Omental fat pad (tissue), 4 donors: ENCODE measurements around the gene GRHL1. TPM values are rescaled to one million over a fixed set of nuclear protein-coding genes. Genes with fewer than 3 reads are reported as not detected.

Experiments
- ATAC-seq: fragments of 150-250 bp; one replicate; pipeline ENCODE4 v1.9.1; 2016; ENCODE audit warnings: mild to moderate bottlenecking, moderate library complexity; ENCODE audit not compliant: low FRiP score
- DNase-seq: peaks from one replicate; pipeline ENCODE4 v3.0.0-alpha.2; 2019; ENCODE audit warnings: low spot score
- CTCF ChIP-seq, 3 donors: fragments of 450-650 bp; IDR thresholded peaks; one replicate each; pipeline ENCODE4 v1.5.1; 2016 to 2017; ENCODE audit warnings: antibody characterized with exemption in 3 of 3, mild to moderate bottlenecking in 3 of 3, moderate library complexity in 2 of 3
- total RNA-seq, 4 donors: library from RNA; depleted of rRNA; stranded (reverse); fragments of >200 nt; gene quantifications; one replicate each; pipeline ENCODE4 v1.1.0, GENCODE V29; 2016

The GRHL1 gene
- total RNA-seq, 4 donors from 2014 or later = 0.95 to 15.1 (median 5.1) TPM

DNA sequence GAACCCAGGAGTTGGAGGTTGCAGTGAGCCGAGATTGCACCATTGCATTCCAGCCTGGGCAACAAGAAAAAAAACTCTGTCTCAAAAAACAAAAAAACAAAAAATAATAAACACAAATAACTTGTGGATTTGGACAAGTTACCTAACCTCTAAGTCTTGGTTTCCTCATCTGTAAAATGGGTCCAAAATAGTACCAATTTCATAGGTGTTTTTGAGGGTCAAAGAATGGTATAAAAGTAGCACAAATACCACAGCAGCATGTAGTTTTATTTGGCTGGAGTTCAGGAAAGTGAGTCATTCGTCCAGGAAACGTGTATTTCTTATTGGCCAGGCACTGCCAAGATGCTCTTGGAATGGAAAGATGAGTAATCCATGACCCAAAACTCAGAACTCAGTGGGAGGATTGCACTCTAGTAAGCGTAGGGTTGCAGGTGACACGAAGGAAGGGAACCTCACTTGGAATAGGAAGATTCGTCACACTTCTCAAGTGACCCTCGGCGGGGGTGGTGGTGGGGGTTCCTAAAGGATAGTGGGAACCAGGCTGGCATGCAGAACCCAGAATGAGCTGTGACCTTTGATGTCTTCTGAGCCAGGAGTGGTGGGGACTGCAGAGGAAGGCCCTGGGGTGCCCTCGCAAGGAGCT is 24.4 kb downstream of the GRHL1 start:
- ATAC-seq (peak; percentile 86), DNase-seq (peak; percentile 35)
- TF ChIP-seq CTCF (IDR thresholded peaks at IDR 0.05) = no peak

GRCh38 chr2:9979977-9980376 is 28.5 kb downstream of the GRHL1 start:
- TF ChIP-seq CTCF (IDR thresholded peaks at IDR 0.05) = no peak
- ATAC-seq (no peak), DNase-seq (no peak)

DNA sequence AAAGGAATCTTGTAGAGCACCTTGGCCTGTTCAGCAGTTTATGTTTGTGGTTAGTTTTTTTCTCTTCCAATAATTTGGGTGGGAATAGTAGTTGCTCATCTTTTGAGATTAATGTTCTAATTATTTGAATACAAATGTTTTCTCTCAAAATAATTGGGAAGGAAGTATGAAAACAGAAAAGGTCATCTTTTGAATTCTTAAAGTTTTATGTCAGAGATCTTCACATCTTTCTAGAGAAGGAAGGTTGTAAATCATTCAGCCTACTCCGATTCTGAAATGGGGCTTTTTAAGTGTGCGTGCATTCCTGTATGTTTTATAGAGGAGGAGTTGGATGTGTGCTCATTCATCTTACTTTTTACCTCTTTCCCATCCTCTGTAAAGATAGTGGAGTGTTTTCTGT is 29.0 kb downstream of the GRHL1 start:
- DNase-seq (no peak), ATAC-seq (no peak)
- TF ChIP-seq CTCF (IDR thresholded peaks at IDR 0.05) = no peak

- ATAC-seq (no peak), DNase-seq (no peak)
- no peak for TF ChIP-seq CTCF (IDR thresholded peaks at IDR 0.05)
Observed at GRCh38 chr2:9981655-9982054, 30.2 kb downstream of the GRHL1 start.

- no peak for TF ChIP-seq CTCF (IDR thresholded peaks at IDR 0.05)
- DNase-seq (no peak), ATAC-seq (no peak)
Observed at GRCh38 chr2:9982248-9982647, 30.8 kb downstream of the GRHL1 start.

- no peak for ATAC-seq
- no peak for DNase-seq
- TF ChIP-seq CTCF (IDR thresholded peaks at IDR 0.05) = no peak
Observed at GRCh38 chr2:9982891-9983290, 31.4 kb downstream of the GRHL1 start.

DNA sequence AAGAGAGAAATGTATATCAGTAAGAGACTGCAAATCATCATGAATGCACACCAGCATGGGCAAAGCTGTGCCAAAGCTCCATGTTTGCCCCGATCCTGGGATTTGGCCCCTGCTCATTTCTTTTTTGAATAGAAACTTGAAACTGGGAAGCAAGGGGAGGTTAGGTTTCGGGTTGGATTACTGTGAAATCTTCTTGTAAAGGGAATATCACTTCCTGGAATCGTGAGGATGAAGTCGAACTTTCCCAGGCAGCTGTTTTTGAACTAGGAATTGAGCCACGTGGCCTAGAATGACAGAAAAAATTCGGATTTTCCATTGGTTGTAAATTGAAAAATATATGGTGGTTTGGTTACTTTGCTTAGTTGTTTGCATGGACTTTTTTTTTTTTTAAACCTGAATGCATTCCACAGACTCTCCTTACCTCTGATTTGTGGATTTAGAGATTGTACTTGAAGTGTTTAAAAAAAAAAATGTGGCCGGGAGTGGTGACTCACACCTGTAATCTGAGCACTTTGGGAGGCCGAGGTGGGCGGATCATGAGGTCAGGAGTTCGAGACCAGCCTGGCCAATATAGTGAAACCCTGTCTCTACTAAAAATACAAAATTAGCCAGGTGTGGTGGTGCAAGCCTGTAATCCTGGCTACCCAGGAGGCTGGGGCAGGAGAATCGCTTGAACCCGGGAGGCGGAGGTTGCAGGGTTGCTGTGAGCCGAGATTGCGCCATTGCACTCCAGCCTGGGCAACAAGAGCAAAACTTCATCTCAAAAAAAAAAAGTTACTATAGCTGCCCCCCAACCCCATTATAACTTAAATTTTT is 32.1 kb downstream of the GRHL1 start:
- no peak for TF ChIP-seq CTCF (IDR thresholded peaks at IDR 0.05)
- DNase-seq (no peak), ATAC-seq (no peak)
